ENCODE measurements around the gene FXYD6. TPM values are rescaled to one million over a fixed set of nuclear protein-coding genes. Genes with fewer than 3 reads are reported as not detected.

FXYD6 gene
- total and polyA plus RNA-seq, 7 donors: 12.3 to 305 (median 243) TPM

DNA sequence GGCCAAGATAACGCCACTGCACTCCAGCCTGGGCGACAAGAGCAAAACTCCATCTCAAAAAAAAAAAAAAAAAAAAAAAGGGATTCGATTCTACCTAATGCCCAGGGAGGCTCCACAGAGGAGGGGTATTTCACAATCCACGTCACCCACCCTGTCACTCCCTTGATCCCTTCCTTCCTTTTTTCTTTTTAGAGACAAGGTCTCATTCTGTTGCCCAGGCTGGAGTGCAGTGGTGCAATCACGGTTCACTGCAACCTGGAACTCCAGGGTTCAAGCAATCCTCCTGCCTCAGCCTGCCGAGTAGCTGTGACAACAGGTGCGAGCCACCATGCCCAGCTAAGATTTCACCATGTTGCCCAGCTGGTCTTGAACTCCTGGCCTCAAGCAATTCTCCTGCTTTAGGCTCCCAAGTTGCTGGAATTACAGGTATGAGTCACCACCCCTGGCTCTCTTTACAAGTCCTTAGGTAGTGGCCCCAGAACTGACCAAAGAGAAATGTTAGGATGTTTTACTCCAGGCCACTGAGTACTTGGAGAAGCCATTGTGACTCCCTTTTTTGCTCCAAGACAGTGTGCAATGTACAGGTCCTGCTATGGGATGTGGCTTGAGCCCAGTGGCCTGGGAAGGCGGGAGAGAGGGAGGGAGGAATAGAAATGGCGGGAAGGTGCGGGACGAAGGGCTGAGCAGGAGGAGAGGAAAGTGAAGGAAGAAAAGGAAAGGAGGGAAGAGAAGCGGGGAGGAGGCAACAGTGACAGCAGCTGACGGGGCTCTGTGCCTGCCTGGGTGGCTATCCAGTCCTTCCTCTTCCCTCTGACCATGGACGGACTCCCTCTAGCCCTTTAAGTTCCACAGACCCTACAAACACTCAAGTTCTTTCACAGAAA lies 40.1 kb downstream of the FXYD6 start:
- no peaks in the 10 kb centered on the region for H3K9me3 ChIP-seq
- intact Hi-C loops (cut with DNase I): no loop called here
- peaks cover 0 to 12% (median 0%) of the 10 kb centered on the region in 4 donors for H3K4me1 ChIP-seq
- H3K27ac ChIP-seq: no peak overlapping the region
- peaks cover 21 to 73% (median 31%) of the 10 kb centered on the region in 4 donors for H3K36me3 ChIP-seq
- H3K27me3 ChIP-seq: peaks cover 0 to under 1% (median 0%) of the 10 kb centered on the region in 3 donors
- whole genome bisulfite sequencing, 2 donors: 87 to 93% methylated on average over 14 of the region's 14 CpGs
- H3K4me3 ChIP-seq: no peak overlapping the region
- TF ChIP-seq, protein P1, sequence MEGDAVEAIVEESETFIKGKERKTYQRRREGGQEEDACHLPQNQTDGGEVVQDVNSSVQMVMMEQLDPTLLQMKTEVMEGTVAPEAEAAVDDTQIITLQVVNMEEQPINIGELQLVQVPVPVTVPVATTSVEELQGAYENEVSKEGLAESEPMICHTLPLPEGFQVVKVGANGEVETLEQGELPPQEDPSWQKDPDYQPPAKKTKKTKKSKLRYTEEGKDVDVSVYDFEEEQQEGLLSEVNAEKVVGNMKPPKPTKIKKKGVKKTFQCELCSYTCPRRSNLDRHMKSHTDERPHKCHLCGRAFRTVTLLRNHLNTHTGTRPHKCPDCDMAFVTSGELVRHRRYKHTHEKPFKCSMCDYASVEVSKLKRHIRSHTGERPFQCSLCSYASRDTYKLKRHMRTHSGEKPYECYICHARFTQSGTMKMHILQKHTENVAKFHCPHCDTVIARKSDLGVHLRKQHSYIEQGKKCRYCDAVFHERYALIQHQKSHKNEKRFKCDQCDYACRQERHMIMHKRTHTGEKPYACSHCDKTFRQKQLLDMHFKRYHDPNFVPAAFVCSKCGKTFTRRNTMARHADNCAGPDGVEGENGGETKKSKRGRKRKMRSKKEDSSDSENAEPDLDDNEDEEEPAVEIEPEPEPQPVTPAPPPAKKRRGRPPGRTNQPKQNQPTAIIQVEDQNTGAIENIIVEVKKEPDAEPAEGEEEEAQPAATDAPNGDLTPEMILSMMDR (IDR thresholded peaks at IDR 0.05): no peak
- no peak for TF ChIP-seq POLR2AphosphoS5 (IDR thresholded peaks at IDR 0.05)
- no peak for TF ChIP-seq POLR2A (IDR thresholded peaks at IDR 0.05)
- TF ChIP-seq EP300 (IDR thresholded peaks at IDR 0.05): no peak
- peak; percentile 61 for DNase-seq

DNA sequence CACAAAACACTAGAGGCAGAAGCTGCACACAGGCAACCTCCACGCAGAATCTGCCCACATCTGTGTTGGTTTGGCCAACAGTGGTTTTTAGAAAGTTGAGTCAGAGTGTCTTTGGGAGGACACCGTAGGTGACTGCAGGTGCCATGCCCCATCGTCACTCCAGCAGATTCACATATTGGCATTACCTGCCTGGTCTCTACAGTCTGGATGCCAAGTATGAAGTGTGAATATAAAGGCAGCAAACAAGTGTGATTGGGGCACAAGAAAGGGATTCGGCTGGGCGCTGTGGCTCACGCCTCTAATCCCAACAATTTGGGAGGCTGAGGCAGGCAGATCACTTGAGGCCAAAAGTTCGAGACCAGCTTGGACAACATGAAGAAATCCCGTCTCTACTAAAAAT lies 40.9 kb downstream of the FXYD6 start:
- H3K27ac ChIP-seq: no peak overlapping the region
- 94 to 96% methylated on average over 8 of the region's 8 CpGs for WGBS, 2 donors
- DNase-seq: no peak
- H3K9me3 ChIP-seq: no peaks in the 10 kb centered on the region
- H3K4me3 ChIP-seq: no peak overlapping the region
- peaks cover 18 to 65% (median 25%) of the 10 kb centered on the region in 4 donors for H3K36me3 ChIP-seq
- TF ChIP-seq POLR2AphosphoS5 (IDR thresholded peaks at IDR 0.05): no peak
- TF ChIP-seq POLR2A (IDR thresholded peaks at IDR 0.05): no peak
- TF ChIP-seq, protein P1 (IDR thresholded peaks at IDR 0.05): no peak
- no peak for TF ChIP-seq EP300 (IDR thresholded peaks at IDR 0.05)
- intact Hi-C loops (cut with DNase I): no loop called here
- peaks cover 0 to 8% (median 0%) of the 10 kb centered on the region in 3 donors for H3K27me3 ChIP-seq
- H3K4me1 ChIP-seq: peaks cover 0 to 15% (median 0%) of the 10 kb centered on the region in 4 donors

DNA sequence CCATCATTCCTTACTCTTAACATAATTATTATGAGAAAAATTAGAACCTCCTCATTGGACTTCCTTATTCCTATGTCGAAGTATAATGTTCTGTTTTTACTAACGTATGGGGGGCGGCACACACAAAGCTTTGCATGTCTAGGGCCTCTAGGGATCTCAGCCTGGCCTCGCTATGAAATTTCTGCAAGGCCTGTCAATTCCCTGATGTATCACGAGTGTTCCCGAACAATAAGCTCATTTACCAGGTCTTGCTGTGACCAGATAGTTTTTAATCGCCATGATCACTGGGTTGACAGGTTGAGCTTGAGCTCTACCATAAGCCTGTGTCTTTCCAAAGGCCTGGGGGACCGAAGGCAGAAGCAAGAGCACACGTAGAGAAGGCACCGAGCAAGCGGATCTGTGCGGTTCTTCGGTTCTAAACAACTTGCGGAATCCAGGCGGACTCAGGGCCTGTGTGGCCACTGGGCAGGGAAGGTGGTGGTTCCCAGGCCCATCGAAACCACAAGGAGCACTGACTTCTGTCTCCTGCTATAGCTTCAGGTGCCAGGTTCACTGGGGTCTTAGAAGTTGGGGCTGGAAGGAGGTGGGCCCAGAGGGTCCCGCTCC lies 41.5 kb downstream of the FXYD6 start:
- intact Hi-C loops (cut with DNase I): no loop called here
- H3K27ac ChIP-seq: no peak overlapping the region

DNA sequence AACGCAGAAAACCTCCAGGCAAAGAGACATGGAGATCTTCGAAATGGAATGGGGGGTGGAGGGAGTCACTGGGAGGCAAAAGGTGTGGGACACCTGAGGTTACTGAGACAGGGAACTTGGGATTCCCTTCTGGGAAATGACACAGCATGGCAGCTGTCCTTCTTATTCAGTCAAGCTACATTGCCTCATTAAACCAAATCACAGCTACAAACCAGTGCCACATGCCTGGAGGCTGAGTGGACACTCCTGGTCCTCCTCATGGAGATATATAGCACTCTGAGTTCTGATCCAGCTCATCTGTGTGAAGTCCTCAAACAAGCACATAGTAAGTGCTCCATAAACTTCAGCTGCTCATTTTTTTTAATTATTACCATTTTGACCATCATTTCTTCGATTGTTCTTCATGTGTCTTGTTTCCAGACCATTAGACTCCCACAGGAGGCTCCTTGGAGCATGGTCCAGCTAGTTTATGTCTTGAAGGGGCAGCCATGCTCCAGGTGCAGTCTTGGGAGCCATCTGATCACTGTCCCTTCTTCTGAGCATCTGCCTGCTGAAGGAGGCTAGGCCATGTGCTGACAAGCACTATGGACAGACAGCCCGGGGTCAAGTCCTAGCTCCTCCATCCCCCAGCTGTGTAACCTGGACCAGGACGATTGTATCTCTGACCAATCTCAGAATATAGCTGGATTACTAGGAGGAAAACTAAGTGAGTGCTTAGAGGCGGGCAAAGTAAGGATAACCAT lies 42.2 kb downstream of the FXYD6 start:
- Histone ChIP-seq H3K27me3 (peaks cover 0 to 14% (median 0%) of the 10 kb centered on the region in 3 donors), H3K4me1 (peaks cover 0 to 23% (median 4%) of the 10 kb centered on the region in 4 donors), H3K4me3 (no peak overlapping the region), H3K36me3 (peaks cover 5 to 52% (median 12%) of the 10 kb centered on the region in 4 donors), H3K27ac (no peak overlapping the region), H3K9me3 (no peaks in the 10 kb centered on the region)
- intact Hi-C loops (cut with DNase I): no loop called here
- TF ChIP-seq POLR2AphosphoS5 (IDR thresholded peaks at IDR 0.05) (no peak), POLR2A (IDR thresholded peaks at IDR 0.05) (no peak), EP300 (IDR thresholded peaks at IDR 0.05) (no peak)
- TF ChIP-seq, protein P1 (IDR thresholded peaks at IDR 0.05): no peak
- DNase-seq: peak; percentile 39
- WGBS, 2 donors: 75 to 89% methylated on average over 6 of the region's 6 CpGs

More for the DNA sequence above, 41.5 kb downstream of the FXYD6 start:
- Histone ChIP-seq H3K9me3 (no peaks in the 10 kb centered on the region), H3K36me3 (peaks cover 12 to 59% (median 19%) of the 10 kb centered on the region in 4 donors), H3K4me1 (peaks cover 0 to 16% (median 0%) of the 10 kb centered on the region in 4 donors), H3K4me3 (no peak overlapping the region), H3K27me3 (peaks cover 0 to 11% (median 0%) of the 10 kb centered on the region in 3 donors)
- TF ChIP-seq, protein P1 (IDR thresholded peaks at IDR 0.05): no peak
- TF ChIP-seq EP300 (IDR thresholded peaks at IDR 0.05): no peak
- TF ChIP-seq POLR2A (IDR thresholded peaks at IDR 0.05): no peak
- TF ChIP-seq POLR2AphosphoS5 (IDR thresholded peaks at IDR 0.05): no peak
- WGBS, 2 donors: 92 to 96% methylated on average over 17 of the region's 17 CpGs
- peak; percentile 44 for DNase-seq

Measured in sigmoid colon (tissue), 7 donors.